Fibroblast of gingiva (primary cell): ENCODE results near the gene FBXL7.

Experiments
- DNase-seq: peaks from one replicate; pipeline ENCODE4 v3.0.0-alpha.2; 2011; ENCODE audit warnings: low read depth

The FBXL7 gene

GRCh38 chr5:15499528-15500324 is at the start of gene FBXL7:
TSS of gene FBXL7 (plus strand) at chr5:15500180.
- DNase-seq = peak; percentile 79

DNA sequence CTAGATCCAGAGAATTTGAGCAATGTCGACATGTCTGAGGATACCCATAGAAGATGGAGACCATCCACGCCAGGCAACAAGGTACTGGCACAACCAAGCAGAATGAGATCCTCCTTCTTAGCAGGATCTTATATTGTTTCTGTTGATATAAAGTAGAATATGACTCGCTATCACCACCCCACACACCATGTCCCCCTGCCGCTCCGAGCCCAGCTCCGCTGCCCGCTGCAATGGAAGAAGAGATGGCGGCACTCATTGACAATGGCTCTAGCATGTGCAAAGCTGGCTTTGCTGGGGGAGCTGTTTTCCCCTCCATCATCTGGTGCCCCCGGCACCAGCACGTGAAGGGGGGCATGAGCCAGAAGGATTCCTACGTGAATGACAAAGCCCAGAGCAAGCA is 49.5 kb upstream of the FBXL7 start:
- no peak for DNase-seq

DNA sequence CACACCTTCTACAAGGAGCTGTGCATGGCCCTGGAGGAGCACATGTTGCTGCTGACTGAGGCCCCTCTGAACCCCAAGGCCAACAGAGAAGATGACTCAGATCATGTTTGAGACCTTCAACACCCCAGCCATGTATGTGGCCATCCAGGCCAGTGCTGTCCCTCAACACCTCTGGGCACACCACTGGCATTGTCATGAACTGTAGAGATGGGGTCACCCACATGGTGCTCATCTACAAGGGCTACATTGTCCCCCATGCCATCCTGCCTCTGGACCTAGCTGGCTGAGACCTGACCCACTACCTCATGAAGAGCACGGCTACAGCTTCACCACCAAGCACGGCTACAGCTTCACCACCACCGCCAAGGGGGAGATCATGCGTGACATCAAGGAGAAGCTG is 49.0 kb upstream of the FBXL7 start:
- no peak for DNase-seq

- DNase-seq = no peak
Observed at GRCh38 chr5:15452030-15452429, 48.0 kb upstream of the FBXL7 start.

GRCh38 chr5:15452781-15453180 is 47.2 kb upstream of the FBXL7 start:
- peak; percentile 69 for DNase-seq

- DNase-seq = no peak
Observed at GRCh38 chr5:15459200-15459599, 40.8 kb upstream of the FBXL7 start.

DNA sequence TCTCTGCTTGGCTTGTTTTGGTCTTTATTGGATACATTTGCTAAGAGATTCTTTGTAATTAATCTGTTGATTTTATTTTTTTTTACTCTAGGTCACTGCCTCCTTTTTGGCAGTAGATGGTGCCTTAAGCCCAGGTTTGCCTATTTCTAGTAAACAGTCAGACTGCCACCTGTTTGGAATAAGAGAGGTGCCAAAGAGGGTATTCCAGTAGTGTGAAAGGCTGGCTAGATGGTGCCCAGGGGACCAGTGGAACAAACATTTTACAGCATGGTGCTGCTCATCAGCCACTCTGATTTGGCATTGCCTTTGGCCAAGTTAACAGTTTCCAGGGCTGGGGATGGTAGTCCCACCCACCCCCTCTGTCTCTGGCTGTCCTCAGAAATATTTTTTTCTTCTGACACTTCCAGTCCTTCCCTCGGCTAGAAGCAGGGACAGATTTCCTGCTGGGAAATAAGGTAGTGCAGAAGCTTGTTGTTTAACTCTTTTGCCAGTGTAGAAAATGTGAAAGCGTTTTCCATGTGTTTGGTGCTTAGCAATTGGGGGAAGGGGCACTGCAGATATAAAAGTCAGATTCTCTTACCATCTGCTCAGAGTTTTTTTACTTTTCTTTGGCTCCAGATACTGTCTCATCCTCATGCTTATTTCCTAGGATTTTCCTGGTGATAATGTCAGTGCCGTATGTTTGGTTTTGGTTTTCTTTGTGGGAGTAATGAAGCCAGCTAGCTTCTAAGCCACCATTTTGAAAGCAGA is 36.6 kb upstream of the FBXL7 start:
- DNase-seq = peak; percentile 18

DNA sequence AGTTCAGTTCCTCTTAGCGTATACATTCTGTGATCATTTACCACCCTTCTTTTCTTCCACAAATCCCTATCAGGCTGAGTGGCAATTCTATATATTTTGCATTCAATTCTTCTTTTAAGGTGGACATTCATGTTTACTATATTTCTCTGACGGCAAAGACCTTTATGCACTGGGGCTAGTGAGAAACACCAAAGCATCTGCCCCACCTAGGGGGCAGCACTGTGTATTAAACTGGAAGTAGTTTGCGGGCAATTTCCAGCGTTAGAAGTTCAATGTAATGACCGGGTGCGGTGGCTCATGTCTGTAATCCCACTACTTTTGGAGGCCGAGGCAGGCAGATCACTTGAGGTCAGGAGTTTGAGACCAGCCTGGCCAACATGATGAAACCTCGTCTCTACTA is 27.9 kb upstream of the FBXL7 start:
- DNase-seq = no peak

GRCh38 chr5:15474143-15474719 is 25.7 kb upstream of the FBXL7 start:
- no peak for DNase-seq

- DNase-seq = no peak
Observed at GRCh38 chr5:15475367-15475766, 24.6 kb upstream of the FBXL7 start.

DNA sequence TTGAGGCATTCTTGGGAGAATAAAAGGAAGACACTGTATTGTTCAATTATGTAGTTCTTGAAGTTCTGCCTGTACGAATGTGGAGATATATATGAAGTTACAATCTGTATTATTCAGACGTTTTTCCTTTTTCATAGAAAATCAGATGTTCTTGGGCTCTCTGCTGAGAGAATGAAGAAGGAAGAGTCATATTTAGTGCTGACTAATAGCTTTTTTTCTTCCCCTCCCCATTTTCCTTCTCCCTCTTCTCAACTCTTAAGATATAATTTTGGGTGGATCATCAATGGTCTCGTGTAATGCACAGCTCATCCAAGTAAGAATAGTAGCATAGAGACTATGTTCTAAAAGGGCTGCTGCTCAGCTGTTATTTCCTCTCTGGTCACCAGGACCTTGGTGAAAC is 23.0 kb upstream of the FBXL7 start:
- DNase-seq = no peak

- DNase-seq = no peak
Observed at GRCh38 chr5:15480436-15480835, 19.5 kb upstream of the FBXL7 start.

- no peak for DNase-seq
Observed at GRCh38 chr5:15483351-15484097, 16.5 kb upstream of the FBXL7 start.

DNA sequence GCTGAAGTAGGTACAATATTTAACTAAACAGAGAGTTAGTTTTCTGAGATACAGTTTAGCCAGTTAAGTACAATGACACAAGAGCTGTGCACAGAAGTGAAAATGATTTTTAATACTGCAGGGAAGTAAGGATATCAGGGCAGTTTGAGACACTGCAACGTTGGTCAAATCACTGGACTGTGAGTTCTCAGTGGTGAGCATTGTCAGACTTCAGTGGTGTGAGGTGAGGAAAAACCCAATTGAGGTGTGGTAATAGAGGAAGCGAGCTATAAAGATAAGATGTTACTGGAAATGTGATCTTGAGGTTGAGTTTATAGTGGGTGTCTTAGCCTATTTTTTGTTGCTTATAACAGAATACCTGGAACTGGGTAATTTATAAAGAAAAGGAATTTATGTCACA is 12.8 kb upstream of the FBXL7 start:
- DNase-seq = no peak

- DNase-seq = no peak
Observed at GRCh38 chr5:15489571-15490235, 10.3 kb upstream of the FBXL7 start.

DNA sequence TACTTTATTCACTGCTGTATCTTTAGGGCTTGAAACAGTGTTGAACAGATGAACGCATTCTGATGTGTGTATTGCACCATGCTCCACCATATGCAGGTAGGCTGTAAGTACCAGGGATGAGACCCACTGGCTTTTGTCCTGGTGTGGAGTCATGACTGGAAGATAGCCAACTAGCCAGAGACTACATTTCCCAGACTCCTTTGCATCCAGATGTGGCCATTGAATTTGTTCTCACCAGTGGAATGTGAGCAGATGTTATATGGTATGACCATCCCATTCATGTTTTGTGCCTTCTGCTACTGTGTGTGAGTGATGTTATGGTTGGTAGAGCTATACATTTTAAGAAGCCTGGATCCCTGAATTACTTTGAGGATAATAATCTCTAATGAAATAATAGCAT is 7.4 kb upstream of the FBXL7 start:
- DNase-seq = no peak

DNA sequence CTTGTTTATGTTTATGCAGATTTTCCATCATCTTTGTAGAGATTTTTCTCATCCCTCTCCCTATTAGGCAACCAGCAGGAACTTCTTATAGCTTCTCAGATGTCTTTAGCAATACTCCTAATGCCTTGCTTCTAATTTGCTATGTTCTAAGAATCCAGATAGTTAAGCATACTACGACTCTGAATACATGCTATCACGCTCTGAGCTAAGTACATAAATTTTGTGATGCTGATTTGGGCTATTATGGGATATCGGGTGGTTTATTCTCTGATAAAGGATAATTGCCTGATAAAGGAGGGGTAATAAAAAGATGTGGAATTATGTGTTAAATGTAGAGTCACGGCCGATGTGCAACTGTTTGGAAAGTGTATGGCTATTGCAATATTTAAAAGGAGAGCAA is 6.5 kb upstream of the FBXL7 start:
- no peak for DNase-seq

- DNase-seq = no peak
Observed at GRCh38 chr5:15495026-15495425, 5.0 kb upstream of the FBXL7 start.

DNA sequence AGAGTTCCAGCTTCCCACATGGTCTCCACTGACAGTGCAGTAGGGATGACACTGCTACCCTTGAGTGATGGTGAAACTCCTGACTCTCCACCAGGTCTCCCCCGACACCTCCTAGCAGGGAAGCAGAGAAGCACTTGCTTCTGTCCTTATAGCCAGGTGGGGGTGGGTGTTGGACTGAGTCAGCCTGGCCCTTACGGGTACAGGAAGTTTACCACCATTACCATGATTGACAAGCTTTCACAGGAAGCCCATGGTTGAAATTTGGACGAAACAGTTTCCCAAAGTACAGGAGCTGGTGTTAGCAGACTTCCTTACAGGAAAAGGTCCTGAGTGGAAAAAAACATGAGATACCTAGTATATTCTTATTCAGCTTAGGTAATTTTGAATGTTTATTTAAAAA is 3.1 kb upstream of the FBXL7 start:
- no peak for DNase-seq

DNA sequence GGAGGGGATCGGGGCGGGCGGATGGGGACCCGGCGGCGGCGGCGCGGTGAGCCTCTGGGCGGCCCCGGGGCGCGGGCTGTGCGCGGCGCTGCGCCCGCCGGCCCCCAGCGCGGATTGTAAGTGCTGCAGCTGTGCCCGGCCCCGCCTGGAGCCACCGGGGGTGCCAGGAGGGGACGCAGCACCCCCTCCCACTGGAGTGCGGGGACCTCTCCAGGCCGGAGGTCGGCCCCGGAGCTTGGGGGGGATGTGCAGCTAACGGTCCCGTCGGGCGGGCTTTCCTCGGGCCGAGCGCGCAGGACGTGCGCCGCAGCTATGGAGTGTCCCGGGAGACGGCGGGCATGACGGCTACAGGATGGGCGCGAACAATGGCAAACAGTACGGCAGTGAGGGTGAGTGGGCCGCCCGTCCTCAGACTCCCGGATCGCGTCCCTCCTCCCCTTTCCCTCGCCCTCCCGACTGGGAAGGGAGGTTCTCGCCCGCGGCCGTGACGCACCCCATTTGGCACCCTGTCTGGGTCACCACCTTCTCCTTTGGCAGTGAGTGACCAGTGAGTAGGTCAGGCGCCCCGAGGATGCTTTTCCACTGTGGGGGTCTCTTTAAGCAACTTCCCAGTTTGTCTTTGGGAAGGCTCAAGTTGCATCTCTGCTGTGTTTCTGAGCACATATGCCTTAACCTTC is 483 bp downstream of the FBXL7 start:
- peak; percentile 52 for DNase-seq

GRCh38 chr5:15501091-15501791 is 1.3 kb downstream of the FBXL7 start:
- peak; percentile 72 for DNase-seq
